Psoas muscle (tissue), 8 donors: Measurements from ENCODE around the gene AGA. TPM values are rescaled to one million over a fixed set of nuclear protein-coding genes. Genes with fewer than 3 reads are reported as not detected.

Source experiments
- ATAC-seq, 4 donors: fragments of 200-7000 bp; cut with Tn5 transposase; one replicate each; pipeline ENCODE4 v1.9.1; 2020; ENCODE audit warnings: moderate library complexity in 3 of 4, mild to moderate bottlenecking in 2 of 4
- DNase-seq, 2 donors: peaks; one replicate each; pipeline ENCODE4 v3.0.0-alpha.2; 2020
- H3K27ac ChIP-seq: fragments of 200-600 bp; one replicate; pipeline ENCODE4 v1.8.0; 2022
- H3K27me3 ChIP-seq, 3 donors: fragments of 200-600 bp in 1 of 3; one replicate each; pipeline versions ENCODE4 v1.6.1 to v1.8.0; 2013 to 2022; ENCODE audit warnings: low read length in 2 of 3, mild to moderate bottlenecking in 2 of 3, moderate library complexity in 1 of 3; ENCODE audit not compliant: insufficient read depth in 3 of 3
- H3K36me3 ChIP-seq, 2 donors: fragments of 200-600 bp in 1 of 2; one replicate each; pipeline versions ENCODE4 v1.6.1 to v1.8.0; 2013 to 2022; ENCODE audit warnings: low read depth in 1 of 2, mild to moderate bottlenecking in 1 of 2, moderate library complexity in 1 of 2; ENCODE audit not compliant: insufficient read depth in 1 of 2
- H3K4me1 ChIP-seq: fragments of 200-600 bp; one replicate; pipeline ENCODE4 v1.8.0; 2022
- H3K4me3 ChIP-seq: fragments of 200-600 bp; one replicate; pipeline ENCODE4 v1.8.0; 2022; ENCODE audit warnings: mild to moderate bottlenecking
- H3K9me3 ChIP-seq: fragments of 200-600 bp; one replicate; pipeline ENCODE4 v1.8.0; 2022
- CTCF ChIP-seq: fragments of 200-600 bp; IDR thresholded peaks from one replicate; pipeline ENCODE4 v1.8.0; 2022; ENCODE audit warnings: antibody characterized with exemption
- WGBS, 3 donors: extraction: QIAGEN DNeasy Blood & Tissue Kit; methylation state at CpG; one replicate each; pipeline versions ENCODE4 v1.1.6 to v1.1.7; 2013; 5-methylcytosine and 5-hydroxymethylcytosine counted together
- intact Hi-C, 2 donors: fragments of 100-400 bp; cut with DNase I; formaldehyde crosslinking; loops; one replicate each; pipeline versions ENCODE4 v1.11.0 to v1.14.2; 2022
- polyA plus RNA-seq, 3 donors: library from polyadenylated mRNA; stranded (reverse); fragments of 200-250 nt; gene quantifications; one replicate each; pipeline ENCODE4 v1.2.3, GENCODE V29; 2013
- total RNA-seq, 4 donors: library from RNA; stranded (reverse); fragmentation: NEBNext Ultra II Directional in 2 of 4; extraction: Animal tissue kit (Norgen Biotek cat#: 25700) in 2 of 4; gene quantifications; one replicate each; pipeline versions ENCODE4 v1.2.1 to v1.2.4, GENCODE V29; 2021 to 2023
- donor health status: healthy with polysubstance abuse.
- donor health status: DM: no; HTN: no; CAD: no; lungs with moderate emphysema.
- donor health status: Bipolar disorder and iron deficiency.
- donor health status: healthy.
- donor health status: DM: yes; HTN: yes; CAD: no.
- donor health status: DM: no; HTN: no; CAD: no.
- donor health status: DM: no; HTN: no; CAD: no.
- donor health status: DM: yes; HTN: yes; CAD: no.

Gene AGA
- total and polyA plus RNA-seq, 7 donors, result 3.5 to 6.7 (median 5.7) TPM

- Histone ChIP-seq H3K27ac (no peak overlapping the region), H3K27me3 (no peaks in the 10 kb centered on the region), H3K4me1 (no peaks in the 10 kb centered on the region), H3K4me3 (no peak overlapping the region), H3K36me3 (no peaks in the 10 kb centered on the region), H3K9me3 (no peaks in the 10 kb centered on the region)
- WGBS, 3 donors, result 65 to 73% (median 65%) methylated on average over 8 of the region's 8 CpGs
- TF ChIP-seq CTCF, result no peak
- intact Hi-C loops, result no loop called here
- DNase-seq (no peak), ATAC-seq (no peak)
These were observed 49.0 kb downstream of the AGA start for GRCh38 chr4:177393236-177393635.

- 72 to 76% (median 74%) methylated on average over 6 of the region's 6 CpGs for WGBS, 3 donors
- H3K36me3 ChIP-seq, result no peaks in the 10 kb centered on the region
- no peaks in the 10 kb centered on the region for H3K4me1 ChIP-seq
- H3K27ac ChIP-seq, result no peak overlapping the region
- ATAC-seq (no peak), DNase-seq (no peak)
- H3K27me3 ChIP-seq, result no peaks in the 10 kb centered on the region
- no peak overlapping the region for H3K4me3 ChIP-seq
- intact Hi-C loops, result no loop called here
- TF ChIP-seq CTCF, result no peak
- no peaks in the 10 kb centered on the region for H3K9me3 ChIP-seq
These were observed 50.3 kb downstream of the AGA start for GRCh38 chr4:177391953-177392352.

- no peak overlapping the region for H3K4me3 ChIP-seq
- H3K9me3 ChIP-seq, result no peaks in the 10 kb centered on the region
- H3K36me3 ChIP-seq, result no peaks in the 10 kb centered on the region
- intact Hi-C loops, result no loop called here
- no peak overlapping the region for H3K27ac ChIP-seq
- TF ChIP-seq CTCF, result no peak
- DNase-seq (no peak), ATAC-seq (no peak)
- WGBS, 3 donors, result 65 to 69% (median 66%) methylated on average over 3 of the region's 3 CpGs
- no peaks in the 10 kb centered on the region for H3K27me3 ChIP-seq
- H3K4me1 ChIP-seq, result no peaks in the 10 kb centered on the region
These were observed 51.0 kb downstream of the AGA start for GRCh38 chr4:177391287-177391686.

- Histone ChIP-seq H3K27ac (no peak overlapping the region), H3K9me3 (no peaks in the 10 kb centered on the region), H3K27me3 (no peaks in the 10 kb centered on the region), H3K4me3 (no peak overlapping the region), H3K4me1 (no peaks in the 10 kb centered on the region), H3K36me3 (no peaks in the 10 kb centered on the region)
- TF ChIP-seq CTCF, result no peak
- 74 to 78% (median 75%) methylated on average over 5 of the region's 5 CpGs for WGBS, 3 donors
- ATAC-seq, result no peak
- intact Hi-C loops, result no loop called here
- DNase-seq, result no peak
These were observed 55.9 kb downstream of the AGA start for GRCh38 chr4:177386278-177386815.

- TF ChIP-seq CTCF, result no peak
- 52 to 61% (median 56%) methylated on average over 2 of the region's 2 CpGs for WGBS, 3 donors
- no peak for ATAC-seq
These were observed 56.5 kb downstream of the AGA start for GRCh38 chr4:177385576-177386277.

More at GRCh38 chr4:177385576-177386277, 56.5 kb downstream of the AGA start:
- DNase-seq, result no peak
- Histone ChIP-seq H3K4me3 (no peak overlapping the region), H3K9me3 (no peaks in the 10 kb centered on the region), H3K27me3 (no peaks in the 10 kb centered on the region), H3K36me3 (no peaks in the 10 kb centered on the region), H3K4me1 (no peaks in the 10 kb centered on the region), H3K27ac (no peak overlapping the region)
- intact Hi-C loops, result no loop called here
